HG02885 (cell line): Measurements from ENCODE around the gene AK1.

Experiments used
- ATAC-seq: cut with Tn5 transposase; IDR thresholded peaks from one replicate; pipeline ENCODE4 v1.9.1; 2021; ENCODE audit warnings: mild to moderate bottlenecking; ENCODE audit not compliant: unreplicated experiment, poor library complexity

AK1 gene

DNA sequence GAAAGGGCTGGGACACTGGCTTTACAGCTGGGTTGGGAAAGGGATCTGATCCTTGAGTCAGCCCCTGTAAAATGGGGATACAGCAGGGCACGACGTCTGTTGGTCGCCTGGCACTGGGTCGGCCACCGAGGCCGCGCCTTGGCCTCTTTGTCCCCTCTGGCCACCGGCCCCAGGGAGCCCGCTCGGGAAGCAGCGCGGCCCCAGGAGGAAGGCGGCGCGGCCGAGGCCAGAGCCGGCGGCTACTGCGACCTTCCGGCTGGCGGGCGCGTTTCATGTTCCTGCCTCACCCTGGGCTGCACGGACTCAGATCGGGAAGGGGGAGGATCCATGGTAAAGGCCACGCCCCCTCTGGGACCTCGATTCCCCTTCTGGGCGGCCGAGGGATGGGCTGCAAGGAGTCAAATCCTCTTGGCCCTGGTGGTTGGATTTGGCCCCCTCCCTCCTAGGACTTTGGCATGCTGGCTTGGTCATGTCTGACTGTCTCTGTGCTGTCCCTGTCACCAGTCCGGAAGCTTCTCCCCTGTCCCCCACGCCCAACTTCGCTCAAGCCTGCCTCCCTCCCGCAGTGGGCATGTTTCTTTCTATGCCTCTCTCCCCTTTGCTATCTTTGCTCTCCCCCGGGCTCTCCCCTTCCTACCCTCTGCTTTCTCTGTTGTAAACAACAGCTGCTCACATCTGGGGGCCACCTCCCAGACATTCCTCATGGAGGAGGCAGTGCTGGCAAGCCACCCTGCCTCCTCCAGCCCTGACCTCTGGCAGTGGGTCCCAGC is 49.0 kb downstream of the AK1 start:
- no peak for ATAC-seq

- no peak for ATAC-seq
Measured at GRCh38 chr9:127826253-127826913, 51.1 kb downstream of the AK1 start.

GRCh38 chr9:127825319-127826051 is 52.0 kb downstream of the AK1 start:
- no peak for ATAC-seq

- ATAC-seq: no peak
Measured at GRCh38 chr9:127822108-127822507, 55.4 kb downstream of the AK1 start.

DNA sequence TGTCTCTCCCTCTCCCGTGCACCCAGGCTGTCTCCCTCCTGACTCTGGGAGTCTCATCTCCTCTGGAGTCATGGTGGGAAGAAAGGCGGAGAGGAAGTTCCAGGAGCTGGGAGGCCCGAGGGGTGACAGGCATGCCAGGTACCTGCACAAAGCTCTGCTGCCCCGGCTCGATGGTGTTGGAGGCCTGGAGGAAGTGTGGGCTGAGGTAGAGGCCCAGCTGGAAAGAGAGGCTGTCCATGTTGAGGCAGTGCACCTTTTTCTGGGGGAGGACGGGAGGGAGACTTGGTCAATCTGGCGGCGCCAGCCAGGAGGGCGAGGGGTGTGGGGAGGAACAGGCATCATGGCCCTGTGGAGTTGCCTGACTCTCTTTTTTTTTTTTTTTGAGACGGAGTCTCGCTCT is 58.9 kb downstream of the AK1 start:
- ATAC-seq: no peak

DNA sequence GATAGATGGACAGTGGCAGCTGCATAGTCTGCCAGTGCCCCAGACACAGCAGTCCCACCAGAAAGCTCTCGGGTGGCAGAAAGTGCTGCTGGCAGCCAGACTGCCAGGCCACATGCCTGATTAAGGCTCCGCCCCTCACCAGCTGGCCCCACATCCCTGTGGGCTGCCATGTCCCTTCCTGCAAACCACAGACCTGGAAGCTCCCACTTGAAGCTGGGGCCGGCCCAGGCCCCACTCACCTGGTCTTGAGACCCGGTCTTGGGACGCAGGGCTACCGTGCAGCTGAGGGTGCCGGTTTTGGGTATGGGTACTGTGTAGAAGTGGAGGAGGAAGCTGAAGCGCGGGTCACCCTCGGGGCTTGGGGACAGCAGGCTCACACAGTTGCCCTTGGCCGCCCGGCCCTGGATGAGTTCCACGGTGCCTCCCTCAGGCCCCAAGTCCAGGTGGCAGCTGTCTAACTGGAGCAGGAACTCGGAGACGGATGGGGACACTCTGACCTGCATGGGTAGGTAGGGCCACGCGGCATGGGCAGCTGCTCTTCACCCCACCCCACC is 59.5 kb downstream of the AK1 start:
- no peak for ATAC-seq

DNA sequence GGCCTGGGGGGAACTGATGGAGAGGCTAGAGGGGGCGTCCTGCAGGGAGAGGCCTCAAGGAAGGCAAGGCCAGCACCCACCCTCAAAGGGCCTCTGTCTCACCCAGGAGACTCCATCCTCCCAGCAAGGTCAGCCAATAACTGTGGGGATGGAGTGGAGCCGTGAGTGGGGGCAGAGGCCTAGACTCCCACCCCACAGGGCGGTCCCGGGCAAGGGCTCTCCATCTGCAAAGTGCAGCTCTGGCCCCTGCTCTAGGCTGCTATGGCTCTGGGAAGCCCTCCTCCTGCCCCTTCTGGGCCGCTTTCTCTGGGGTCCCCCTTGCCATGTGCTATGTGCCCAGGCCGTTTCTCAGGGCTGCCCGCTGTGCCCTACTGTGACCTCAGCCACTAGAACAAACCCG is 60.7 kb downstream of the AK1 start:
- no peak for ATAC-seq
